ENCODE data around the gene CFAP92.

CFAP92 gene

GRCh38 chr3:128908951-128909350, 84.9 kb downstream of the CFAP92 start (continued):
- TF ChIP-seq ISL1 (CRISPR knock-in tag; IDR thresholded peaks at IDR 0.05) (no peak), ZNF70 (CRISPR knock-in tag; IDR thresholded peaks at IDR 0.05) (no peak), POU6F1 (CRISPR knock-in tag; IDR thresholded peaks at IDR 0.05; ENCODE audit: borderline replicate concordance, low read depth) (no peak), CREB5 (CRISPR knock-in tag; IDR thresholded peaks at IDR 0.05; ENCODE audit: low read depth) (no peak), ARNTL (CRISPR knock-in tag; IDR thresholded peaks at IDR 0.05; ENCODE audit: borderline replicate concordance, low read depth) (no peak), ZFP3 (CRISPR knock-in tag; IDR thresholded peaks at IDR 0.05) (no peak)

GRCh38 chr3:128907706-128908445, 86.0 kb downstream of the CFAP92 start:
- TF ChIP-seq CSRNP3 (CRISPR knock-in tag; IDR thresholded peaks at IDR 0.05) (no peak), PPARA (CRISPR knock-in tag; IDR thresholded peaks at IDR 0.05; ENCODE audit: borderline replicate concordance) (no peak), TCF4 (CRISPR knock-in tag; IDR thresholded peaks at IDR 0.05; ENCODE audit: borderline replicate concordance) (no peak), ZC3H10 (CRISPR knock-in tag; IDR thresholded peaks at IDR 0.05) (no peak), TSHZ2 (CRISPR knock-in tag; IDR thresholded peaks at IDR 0.05) (no peak), ZNF70 (CRISPR knock-in tag; IDR thresholded peaks at IDR 0.05) (no peak), ESRRG (CRISPR knock-in tag; IDR thresholded peaks at IDR 0.05) (no peak), GLIS3 (CRISPR knock-in tag; IDR thresholded peaks at IDR 0.05) (no peak), ISL1 (CRISPR knock-in tag; IDR thresholded peaks at IDR 0.05) (no peak), CSDC2 (CRISPR knock-in tag; IDR thresholded peaks at IDR 0.05) (no peak), POU6F1 (CRISPR knock-in tag; IDR thresholded peaks at IDR 0.05; ENCODE audit: borderline replicate concordance, low read depth) (no peak), BACH2 (CRISPR knock-in tag; IDR thresholded peaks at IDR 0.05; ENCODE audit: borderline replicate concordance) (no peak), ZNF8 (CRISPR knock-in tag; IDR thresholded peaks at IDR 0.05) (no peak), CREB5 (CRISPR knock-in tag; IDR thresholded peaks at IDR 0.05; ENCODE audit: low read depth) (no peak), ZNF565 (CRISPR knock-in tag; conservative IDR thresholded peaks at IDR 0.05; ENCODE audit: low read depth) (no peak), PATZ1 (CRISPR knock-in tag; IDR thresholded peaks at IDR 0.05; ENCODE audit: borderline replicate concordance) (no peak), ZFP30 (CRISPR knock-in tag; IDR thresholded peaks at IDR 0.05) (no peak), ZFP3 (CRISPR knock-in tag; IDR thresholded peaks at IDR 0.05) (no peak)
- ATAC-seq, result no peak
